ENCODE data around the gene RBM33. TPM values are rescaled to one million over a fixed set of nuclear protein-coding genes. Genes with fewer than 3 reads are reported as not detected.

RBM33 gene
- total and polyA plus RNA-seq, 8 donors: 7.5 to 182 (median 60.5) TPM

GRCh38 chr7:155820788-155821187 is 176.3 kb downstream of the RBM33 start:
- no peak for DNase-seq
- TF ChIP-seq EP300 (IDR thresholded peaks at IDR 0.05) (no peak), POLR2A (IDR thresholded peaks at IDR 0.05) (no peak), POLR2AphosphoS5 (IDR thresholded peaks at IDR 0.05) (no peak), CTCF (IDR thresholded peaks at IDR 0.05) (no peak)
- Histone ChIP-seq H3K36me3 (no peaks in the 10 kb centered on the region), H3K27ac (no peak overlapping the region), H3K4me3 (no peak overlapping the region), H3K9me3 (no peaks in the 10 kb centered on the region), H3K27me3 (peaks cover 0 to 79% (median 2%) of the 10 kb centered on the region in 3 donors), H3K4me1 (peaks cover 5 to 12% (median 10%) of the 10 kb centered on the region in 4 donors)
- WGBS, 5 donors: 85 to 89% (median 86%) methylated on average over 13 of the region's 13 CpGs
- intact Hi-C loops (cut with DNase I; ENCODE audit: low total_unique reads): no loop called here

GRCh38 chr7:155821851-155822250 is 177.4 kb downstream of the RBM33 start:
- Histone ChIP-seq H3K36me3 (no peaks in the 10 kb centered on the region), H3K4me1 (peaks cover 5 to 12% (median 9%) of the 10 kb centered on the region in 4 donors), H3K27ac (no peak overlapping the region), H3K27me3 (peaks cover 0 to 69% (median 0%) of the 10 kb centered on the region in 3 donors), H3K9me3 (no peaks in the 10 kb centered on the region), H3K4me3 (no peak overlapping the region)
- intact Hi-C loops (cut with DNase I; ENCODE audit: low total_unique reads): no loop called here
- no peak for TF ChIP-seq POLR2A (IDR thresholded peaks at IDR 0.05)
- TF ChIP-seq CTCF (IDR thresholded peaks at IDR 0.05): no peak
- no peak for TF ChIP-seq EP300 (IDR thresholded peaks at IDR 0.05)
- TF ChIP-seq POLR2AphosphoS5 (IDR thresholded peaks at IDR 0.05): no peak
- WGBS, 5 donors: 72 to 90% (median 88%) methylated on average over 11 of the region's 11 CpGs
- DNase-seq: no peak

- Histone ChIP-seq H3K27ac (peak overlapping the region in 1 of 5 donors; percentile 46), H3K27me3 (peaks cover 0 to 46% (median 0%) of the 10 kb centered on the region in 3 donors), H3K4me3 (no peak overlapping the region), H3K9me3 (no peaks in the 10 kb centered on the region), H3K36me3 (no peaks in the 10 kb centered on the region), H3K4me1 (no peaks in the 10 kb centered on the region)
- peak in 1 of 2 donors; percentile 80 for DNase-seq
- WGBS, 5 donors: 64 to 79% (median 73%) methylated on average over 17 of the region's 17 CpGs
- intact Hi-C loops (cut with DNase I; ENCODE audit: low total_unique reads): no loop called here
- TF ChIP-seq POLR2AphosphoS5 (IDR thresholded peaks at IDR 0.05) (no peak), EP300 (IDR thresholded peaks at IDR 0.05) (no peak), POLR2A (IDR thresholded peaks at IDR 0.05) (no peak), CTCF (IDR thresholded peaks at IDR 0.05) (no peak)
Measured at GRCh38 chr7:155824227-155824886, 179.9 kb downstream of the RBM33 start.

- TF ChIP-seq POLR2A (IDR thresholded peaks at IDR 0.05) (no peak), POLR2AphosphoS5 (IDR thresholded peaks at IDR 0.05) (no peak), EP300 (IDR thresholded peaks at IDR 0.05) (no peak), CTCF (IDR thresholded peaks at IDR 0.05) (no peak)
- no peak overlapping the region for H3K27ac ChIP-seq
- H3K36me3 ChIP-seq: no peaks in the 10 kb centered on the region
- no peaks in the 10 kb centered on the region for H3K9me3 ChIP-seq
- intact Hi-C loops (cut with DNase I; ENCODE audit: low total_unique reads): no loop called here
- no peaks in the 10 kb centered on the region for H3K4me1 ChIP-seq
- peaks cover 0 to 42% (median 0%) of the 10 kb centered on the region in 3 donors for H3K27me3 ChIP-seq
- DNase-seq: no peak
- H3K4me3 ChIP-seq: no peak overlapping the region
- WGBS, 5 donors: 46 to 75% (median 62%) methylated on average over 3 of the region's 3 CpGs
Measured at GRCh38 chr7:155825336-155825735, 180.9 kb downstream of the RBM33 start.
